SH-SY5Y (cell line): ENCODE data around the gene TPSD1.
A peak's percentile ranks its signal among the peaks of the same experiment; 100 is the strongest.

Experiments
- GATA2 ChIP-seq: IDR thresholded peaks from 2 replicates; pipeline ENCODE4 v1.6.1; 2011; ENCODE audit warnings: mild to moderate bottlenecking, low read depth, low read length
- GATA3 ChIP-seq: IDR thresholded peaks from 2 replicates; pipeline ENCODE4 v1.6.1; 2011; ENCODE audit warnings: low read depth, mild to moderate bottlenecking, low read length, moderate library complexity

The TPSD1 gene

GRCh38 chr16:1280783-1281182 is 24.9 kb downstream of the TPSD1 start:
- TF ChIP-seq GATA2 = no peak
- no peak for TF ChIP-seq GATA3

- TF ChIP-seq GATA3 = no peak
- no peak for TF ChIP-seq GATA2
Measured at GRCh38 chr16:1281517-1281916, 25.6 kb downstream of the TPSD1 start.

- TF ChIP-seq GATA2 (no peak), GATA3 (no peak)
Measured at GRCh38 chr16:1282324-1282973, 26.6 kb downstream of the TPSD1 start.

- TF ChIP-seq GATA3 (no peak), GATA2 (no peak)
Measured at GRCh38 chr16:1283296-1283695, 27.4 kb downstream of the TPSD1 start.

- TF ChIP-seq GATA3 = no peak
- TF ChIP-seq GATA2 = no peak
Measured at GRCh38 chr16:1283996-1284616, 28.2 kb downstream of the TPSD1 start.

GRCh38 chr16:1285669-1286512 is 30.0 kb downstream of the TPSD1 start:
- TF ChIP-seq GATA2 = no peak
- no peak for TF ChIP-seq GATA3

GRCh38 chr16:1286513-1287094 is 30.7 kb downstream of the TPSD1 start:
- TF ChIP-seq GATA2 = no peak
- no peak for TF ChIP-seq GATA3

- no peak for TF ChIP-seq GATA3
- no peak for TF ChIP-seq GATA2
Measured at GRCh38 chr16:1287982-1288670, 32.3 kb downstream of the TPSD1 start.

GRCh38 chr16:1288813-1289476 is 33.1 kb downstream of the TPSD1 start:
- TF ChIP-seq GATA3 (no peak), GATA2 (no peak)

- TF ChIP-seq GATA2 (no peak), GATA3 (no peak)
Measured at GRCh38 chr16:1289477-1289866, 33.6 kb downstream of the TPSD1 start.

- TF ChIP-seq GATA2 (peak; percentile 52), GATA3 (no peak)
Measured at GRCh38 chr16:1290063-1290501, 34.2 kb downstream of the TPSD1 start.

- TF ChIP-seq GATA2 (no peak), GATA3 (no peak)
Measured at GRCh38 chr16:1290860-1291575, 35.1 kb downstream of the TPSD1 start.

- no peak for TF ChIP-seq GATA3
- no peak for TF ChIP-seq GATA2
Measured at GRCh38 chr16:1291576-1291974, 35.7 kb downstream of the TPSD1 start.
